ENCODE results near the gene PDE4D. TPM values are rescaled to one million over a fixed set of nuclear protein-coding genes. Genes with fewer than 3 reads are reported as not detected.

Gene PDE4D
- total and polyA plus RNA-seq, 3 donors from 2014 or later: 7.8 to 13.9 (median 8.7) TPM

DNA sequence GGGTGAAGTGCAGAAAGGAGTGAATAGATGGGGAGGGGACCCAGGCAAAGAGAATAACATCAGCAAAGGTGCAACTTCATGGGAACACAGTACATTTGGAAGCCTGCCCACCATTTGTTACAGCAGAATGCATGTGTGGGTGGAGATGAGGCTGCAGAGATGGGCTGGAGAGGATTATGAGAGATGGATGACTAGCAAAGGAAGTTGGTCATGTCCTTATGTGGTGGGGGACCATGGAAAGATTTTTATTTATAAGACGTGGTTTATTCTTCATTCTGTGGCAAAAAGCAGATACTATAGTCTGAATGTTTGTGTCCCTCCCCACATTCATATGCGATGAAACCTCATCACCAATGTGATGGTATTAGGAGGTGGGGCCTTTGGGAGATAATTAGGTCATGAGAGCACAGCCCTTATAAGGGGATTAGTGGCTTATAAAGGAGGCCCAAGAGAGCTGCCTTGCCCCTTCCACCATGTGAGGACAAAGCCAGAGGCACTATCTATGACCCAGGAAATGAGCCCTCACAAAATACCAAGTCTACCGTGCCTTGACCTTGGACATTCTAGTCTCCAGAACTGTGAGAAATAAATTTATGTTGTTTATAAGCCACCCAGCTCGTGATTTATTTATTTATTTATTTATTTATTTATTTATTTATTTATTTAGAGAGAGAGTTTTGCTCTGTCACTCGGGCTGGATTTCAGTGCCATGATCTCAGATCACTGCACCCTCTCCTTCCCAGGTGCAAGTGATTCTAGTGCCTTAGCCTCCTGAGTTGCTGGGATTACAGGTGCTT is 827.0 kb downstream of the PDE4D start:
- no peak for TF ChIP-seq POLR2A (IDR thresholded peaks at IDR 0.05)
- TF ChIP-seq, protein P1, sequence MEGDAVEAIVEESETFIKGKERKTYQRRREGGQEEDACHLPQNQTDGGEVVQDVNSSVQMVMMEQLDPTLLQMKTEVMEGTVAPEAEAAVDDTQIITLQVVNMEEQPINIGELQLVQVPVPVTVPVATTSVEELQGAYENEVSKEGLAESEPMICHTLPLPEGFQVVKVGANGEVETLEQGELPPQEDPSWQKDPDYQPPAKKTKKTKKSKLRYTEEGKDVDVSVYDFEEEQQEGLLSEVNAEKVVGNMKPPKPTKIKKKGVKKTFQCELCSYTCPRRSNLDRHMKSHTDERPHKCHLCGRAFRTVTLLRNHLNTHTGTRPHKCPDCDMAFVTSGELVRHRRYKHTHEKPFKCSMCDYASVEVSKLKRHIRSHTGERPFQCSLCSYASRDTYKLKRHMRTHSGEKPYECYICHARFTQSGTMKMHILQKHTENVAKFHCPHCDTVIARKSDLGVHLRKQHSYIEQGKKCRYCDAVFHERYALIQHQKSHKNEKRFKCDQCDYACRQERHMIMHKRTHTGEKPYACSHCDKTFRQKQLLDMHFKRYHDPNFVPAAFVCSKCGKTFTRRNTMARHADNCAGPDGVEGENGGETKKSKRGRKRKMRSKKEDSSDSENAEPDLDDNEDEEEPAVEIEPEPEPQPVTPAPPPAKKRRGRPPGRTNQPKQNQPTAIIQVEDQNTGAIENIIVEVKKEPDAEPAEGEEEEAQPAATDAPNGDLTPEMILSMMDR (IDR thresholded peaks at IDR 0.05): no peak
- WGBS, 2 donors: 74 to 80% methylated on average over 5 of the region's 5 CpGs
- no peak overlapping the region for H3K27ac ChIP-seq
- no peaks in the 10 kb centered on the region for H3K9me3 ChIP-seq
- no peak overlapping the region for H3K4me3 ChIP-seq
- DNase-seq: no peak
- H3K36me3 ChIP-seq (ENCODE audit: low read depth, missing control alignments): no peaks in the 10 kb centered on the region
- H3K27me3 ChIP-seq: no peaks in the 10 kb centered on the region
- intact Hi-C loops (cut with DNase I; ENCODE audit: low total_unique reads): no loop called here
- H3K4me1 ChIP-seq: no peaks in the 10 kb centered on the region

DNA sequence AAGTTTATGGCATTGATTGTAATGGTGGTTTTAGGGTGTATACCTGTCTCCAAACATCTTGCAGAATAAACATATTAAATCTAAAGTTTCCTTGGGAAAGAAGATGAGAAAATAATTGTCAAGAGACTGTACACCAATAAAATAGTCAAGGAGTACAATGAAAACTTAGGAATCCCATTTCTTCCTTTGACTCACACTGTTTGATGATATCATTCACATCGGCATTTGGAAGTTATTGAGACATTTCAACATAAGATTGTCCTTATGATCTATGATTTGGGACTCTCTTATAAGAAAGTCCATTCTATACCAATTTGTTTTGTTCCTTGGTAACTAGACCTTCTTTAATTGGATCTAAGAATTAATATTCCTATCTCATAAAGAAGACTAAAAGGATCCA is 828.0 kb downstream of the PDE4D start:
- H3K36me3 ChIP-seq (ENCODE audit: low read depth, missing control alignments): no peaks in the 10 kb centered on the region
- WGBS, 2 donors: 91 to 96% methylated on average over 1 of the region's 1 CpG
- no peaks in the 10 kb centered on the region for H3K4me1 ChIP-seq
- no peak overlapping the region for H3K4me3 ChIP-seq
- no peak for TF ChIP-seq POLR2A (IDR thresholded peaks at IDR 0.05)
- TF ChIP-seq, protein P1 (IDR thresholded peaks at IDR 0.05): no peak
- no peak for DNase-seq
- no peaks in the 10 kb centered on the region for H3K9me3 ChIP-seq
- no peak overlapping the region for H3K27ac ChIP-seq
- intact Hi-C loops (cut with DNase I; ENCODE audit: low total_unique reads): no loop called here
- H3K27me3 ChIP-seq: no peaks in the 10 kb centered on the region

DNA sequence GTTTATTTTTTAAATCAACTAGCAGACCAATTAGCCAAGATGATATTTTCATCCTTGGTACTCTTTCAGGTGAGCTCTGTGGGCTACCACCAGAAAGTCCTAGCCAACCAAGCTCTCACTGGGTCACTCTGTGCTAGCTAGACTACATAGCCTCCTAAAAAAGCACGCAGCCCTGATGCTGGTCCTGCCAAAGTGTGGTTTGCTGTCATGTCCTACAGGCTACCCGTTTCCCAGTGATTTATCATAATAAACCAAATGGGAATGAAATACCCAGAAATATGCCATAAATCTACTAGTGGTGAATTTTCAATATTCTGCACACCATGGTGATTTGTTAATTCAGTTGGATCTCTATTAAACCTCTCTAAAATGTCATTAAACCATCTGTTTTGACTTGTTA is 829.2 kb downstream of the PDE4D start:
- H3K27me3 ChIP-seq: no peaks in the 10 kb centered on the region
- no peaks in the 10 kb centered on the region for H3K36me3 ChIP-seq (ENCODE audit: low read depth, missing control alignments)
- no peak overlapping the region for H3K27ac ChIP-seq
- TF ChIP-seq, protein P1 (IDR thresholded peaks at IDR 0.05): no peak
- no peak for TF ChIP-seq POLR2A (IDR thresholded peaks at IDR 0.05)
- H3K4me1 ChIP-seq: no peaks in the 10 kb centered on the region
- no peak for DNase-seq
- H3K9me3 ChIP-seq: no peaks in the 10 kb centered on the region
- no peak overlapping the region for H3K4me3 ChIP-seq
- intact Hi-C loops (cut with DNase I; ENCODE audit: low total_unique reads): no loop called here
- 77 to 84% methylated on average over 2 of the region's 2 CpGs for WGBS, 2 donors

DNA sequence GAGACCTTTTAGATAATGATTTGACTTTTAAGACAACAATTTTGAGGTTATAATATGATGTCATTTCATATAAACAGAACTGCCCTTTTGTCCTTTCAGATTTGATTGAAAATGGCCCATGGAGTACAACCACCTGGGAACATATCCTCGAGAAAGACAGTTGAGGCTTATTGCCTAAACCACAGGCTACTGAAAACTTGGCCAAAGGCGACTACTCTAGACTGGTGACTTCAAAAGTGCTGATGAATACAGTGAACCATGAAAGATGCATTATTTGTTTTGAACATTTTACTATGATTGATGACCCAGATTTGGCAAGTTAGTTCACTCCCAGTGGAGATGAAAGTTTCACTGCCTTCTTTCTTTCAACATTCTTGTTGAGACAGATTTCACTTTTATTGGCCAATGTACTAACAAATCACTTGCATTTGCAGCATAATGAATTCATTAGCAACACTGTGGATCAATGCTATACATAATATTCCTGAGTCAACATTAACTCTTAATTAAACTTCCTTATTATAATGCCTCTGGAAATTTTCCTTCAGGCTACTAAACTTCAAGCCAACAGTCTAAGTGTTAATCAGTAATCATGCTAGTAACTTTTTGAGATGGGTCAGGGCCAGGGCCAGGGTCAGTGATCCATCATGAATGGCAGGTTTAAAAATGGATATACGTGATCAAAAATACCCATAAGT is 830.4 kb downstream of the PDE4D start:
- intact Hi-C loops (cut with DNase I; ENCODE audit: low total_unique reads): no loop called here
- Histone ChIP-seq H3K4me1 (no peaks in the 10 kb centered on the region), H3K27me3 (no peaks in the 10 kb centered on the region), H3K36me3 (ENCODE audit: low read depth, missing control alignments) (no peaks in the 10 kb centered on the region), H3K27ac (no peak overlapping the region), H3K9me3 (no peaks in the 10 kb centered on the region), H3K4me3 (no peak overlapping the region)
- 67 to 69% methylated on average over 3 of the region's 3 CpGs for WGBS, 2 donors
- no peak for TF ChIP-seq POLR2A (IDR thresholded peaks at IDR 0.05)
- TF ChIP-seq, protein P1 (IDR thresholded peaks at IDR 0.05): no peak
- DNase-seq: no peak
